HepG2 (cell line): ENCODE measurements around the gene ARHGEF11. TPM values are rescaled to one million over a fixed set of nuclear protein-coding genes. Genes with fewer than 3 reads are reported as not detected.

ENCODE experiments used
- ATAC-seq: fragments of 200-7000 bp; cut with Tn5 transposase; 3 replicates; pipeline ENCODE4 v1.9.1; 2020; ENCODE audit warnings: mild to moderate bottlenecking, moderate library complexity
- BruUV-seq: library from RNA; stranded (reverse); fragments of 400-500 nt; replicated peaks from 2 replicates; lab custom pipeline; 2021; lab: Mats Ljungman, UMichigan
- CTCF ChIA-PET: fragments of 300-600 bp; formaldehyde crosslinking; extraction: SDS; loops from one replicate; lab custom pipeline; 2021; ENCODE audit warnings: low total read pairs, inconsistent platforms, low intra/inter-chr PET ratio; lab: Yijun Ruan, JAX
- POLR2A ChIA-PET: fragments of 350-600 bp; sonication (Branson Sonifier 250); formaldehyde crosslinking; loops from one replicate; lab custom pipeline; 2020; ENCODE audit warnings: antibody characterized with exemption, inconsistent platforms; lab: Yijun Ruan, JAX
- DNase-seq: peaks from one replicate; pipeline ENCODE4 v3.0.0-alpha.2; 2015; ENCODE audit warnings: low spot score
- FAIRE-seq: peaks from 3 replicates; lab custom pipeline; 2011; peaks lifted over from hg19 to GRCh38; lab: Jason Lieb, UNC
- H2AFZ ChIP-seq: one replicate; pipeline ENCODE4 v1.6.1; 2011; ENCODE audit warnings: low read length, inconsistent platforms
- H3K27ac ChIP-seq: fragments of 300-600 bp; 3 replicates; pipeline ENCODE4 v1.8.0; 2011; ENCODE audit warnings: mixed run types, mild to moderate bottlenecking, mixed read lengths, low read length, inconsistent platforms; ENCODE audit not compliant: insufficient read depth; ENCODE audit errors: extremely low read length
- H3K27me3 ChIP-seq, 2 experiments: fragments of 200-600 bp in 1 of 2; 2 replicates in 1 of 2; 3 replicates in 1 of 2; pipeline versions ENCODE4 v1.6.0 to v1.8.0; 2011; ENCODE audit warnings: low read length in 2 of 2, mild to moderate bottlenecking in 2 of 2, moderate library complexity in 2 of 2, inconsistent platforms in 1 of 2; ENCODE audit not compliant: insufficient read depth in 2 of 2, control insufficient read depth in 1 of 2
- H3K36me3 ChIP-seq, 2 experiments: fragments of 200-600 bp in 1 of 2; replicated peaks in 1 of 2; 2 replicates in 1 of 2; 3 replicates in 1 of 2; pipeline versions ENCODE4 v1.5.1 to v1.8.0; 2011; ENCODE audit warnings: low read length in 2 of 2, inconsistent platforms in 1 of 2; ENCODE audit not compliant: insufficient read depth in 2 of 2, control insufficient read depth in 1 of 2
- H3K4me1 ChIP-seq: 2 replicates; pipeline ENCODE4 v1.5.1; 2012; ENCODE audit warnings: low read length, inconsistent platforms; ENCODE audit not compliant: insufficient read depth
- H3K4me2 ChIP-seq: 2 replicates; pipeline ENCODE4 v1.6.0; 2011; ENCODE audit warnings: low read depth, low read length, inconsistent platforms
- H3K4me3 ChIP-seq, 3 experiments: fragments of 200-600 bp in 1 of 3; sonication (generic), shearing (Covaris generic) in 1 of 3; replicated peaks in 1 of 3; 2 replicates each; pipeline ENCODE4 v1.5.1; 2011 to 2016; ENCODE audit warnings: low read length in 3 of 3, inconsistent platforms in 2 of 3, low read depth in 2 of 3, mild to moderate bottlenecking in 2 of 3, control low read depth in 1 of 3, mixed read lengths in 1 of 3; ENCODE audit not compliant: insufficient read depth in 1 of 3
- H3K79me2 ChIP-seq: one replicate; pipeline ENCODE4 v1.6.1; 2011; ENCODE audit warnings: low read length, inconsistent platforms; ENCODE audit not compliant: insufficient read depth
- H3K9ac ChIP-seq: 2 replicates; pipeline ENCODE4 v1.6.0; 2011; ENCODE audit warnings: mild to moderate bottlenecking, low read depth, low read length, inconsistent platforms; ENCODE audit not compliant: insufficient read depth
- H3K9me3 ChIP-seq: 2 replicates; pipeline ENCODE4 v1.5.1; 2012; ENCODE audit warnings: mild to moderate bottlenecking, low read length
- H4K20me1 ChIP-seq: 2 replicates; pipeline ENCODE4 v1.6.0; 2011; ENCODE audit warnings: inconsistent platforms, mild to moderate bottlenecking, low read length, moderate library complexity; ENCODE audit not compliant: insufficient read depth
- AHDC1 ChIP-seq: sonication (generic); formaldehyde crosslinking; IDR thresholded peaks from 2 replicates; pipeline ENCODE4 v1.5.1; 2020; ENCODE audit warnings: mild to moderate bottlenecking, missing genetic modification reagents, borderline replicate concordance
- CBFB ChIP-seq: sonication (generic); formaldehyde crosslinking; IDR thresholded peaks from 2 replicates; pipeline ENCODE4 v1.4.0; 2020; ENCODE audit warnings: missing genetic modification reagents
- CERS6 ChIP-seq: sonication (generic); formaldehyde crosslinking; IDR thresholded peaks from 2 replicates; pipeline ENCODE4 v1.5.0; 2020; ENCODE audit warnings: missing genetic modification reagents
- ELK4 ChIP-seq: sonication (generic); formaldehyde crosslinking; IDR thresholded peaks from 2 replicates; pipeline ENCODE4 v1.9.0; 2021; ENCODE audit warnings: missing genetic modification reagents, borderline replicate concordance
- HNRNPLL ChIP-seq: fragments of 200-400 bp; formaldehyde crosslinking; IDR thresholded peaks from 2 replicates; pipeline ENCODE4 v1.6.1; 2017; ENCODE audit warnings: mild to moderate bottlenecking, low read depth, low read length; ENCODE audit not compliant: poor library complexity, severe bottlenecking
- MAFG ChIP-seq: sonication (generic); formaldehyde crosslinking; IDR thresholded peaks from 2 replicates; pipeline ENCODE4 v1.5.1; 2020; ENCODE audit warnings: mild to moderate bottlenecking, missing genetic modification reagents
- MYNN ChIP-seq: sonication (generic); formaldehyde crosslinking; IDR thresholded peaks from 2 replicates; pipeline ENCODE4 v1.4.0; 2020; ENCODE audit warnings: mild to moderate bottlenecking, low read depth, missing genetic modification reagents
- NPAS2 ChIP-seq: sonication (generic); formaldehyde crosslinking; IDR thresholded peaks from 2 replicates; pipeline ENCODE4 v1.8.0; 2022; ENCODE audit warnings: mild to moderate bottlenecking, missing genetic modification reagents, borderline replicate concordance
- RORA ChIP-seq: sonication (generic); formaldehyde crosslinking; IDR thresholded peaks from 2 replicates; pipeline ENCODE4 v1.5.0; 2020; ENCODE audit warnings: mild to moderate bottlenecking, missing genetic modification reagents, moderate library complexity
- SNRNP70 ChIP-seq: fragments of 200-400 bp; formaldehyde crosslinking; IDR thresholded peaks from 2 replicates; pipeline ENCODE4 v1.6.1; 2017; ENCODE audit warnings: mild to moderate bottlenecking, low read depth, low read length, moderate library complexity
- TRIM24 ChIP-seq: sonication (generic); formaldehyde crosslinking; IDR thresholded peaks from 2 replicates; pipeline ENCODE4 v1.8.0; 2022; ENCODE audit warnings: mild to moderate bottlenecking, missing genetic modification reagents
- ZMYM3 ChIP-seq: sonication (generic); formaldehyde crosslinking; IDR thresholded peaks from 2 replicates; pipeline ENCODE4 v1.5.1; 2020; ENCODE audit warnings: mild to moderate bottlenecking, missing genetic modification reagents
- ZNF317 ChIP-seq: sonication (generic); formaldehyde crosslinking; IDR thresholded peaks from 2 replicates; pipeline ENCODE4 v1.5.0; 2020; ENCODE audit warnings: mild to moderate bottlenecking, missing genetic modification reagents
- ZNF33B ChIP-seq: sonication (generic); formaldehyde crosslinking; IDR thresholded peaks from 2 replicates; pipeline ENCODE4 v1.5.1; 2020; ENCODE audit warnings: mild to moderate bottlenecking, missing genetic modification reagents
- ZNF34 ChIP-seq: sonication (generic); formaldehyde crosslinking; IDR thresholded peaks from 2 replicates; pipeline ENCODE4 v1.4.0; 2020; ENCODE audit warnings: mild to moderate bottlenecking, missing genetic modification reagents, borderline replicate concordance
- ZNF431 ChIP-seq: sonication (generic); formaldehyde crosslinking; IDR thresholded peaks from 2 replicates; pipeline ENCODE4 v1.9.0; 2022; ENCODE audit warnings: missing genetic modification reagents, low read depth, mild to moderate bottlenecking, borderline replicate concordance
- ZNF468 ChIP-seq: sonication (generic); formaldehyde crosslinking; IDR thresholded peaks from 2 replicates; pipeline ENCODE4 v1.8.0; 2022; ENCODE audit warnings: mild to moderate bottlenecking, moderate library complexity, missing genetic modification reagents
- WGBS: methylation state at CpG from one replicate; pipeline ENCODE4 v1.1.6; 2017; ENCODE audit warnings: low lambda C conversion rate; 5-methylcytosine and 5-hydroxymethylcytosine counted together
- in situ Hi-C: cut with HindIII; loops from 2 replicates; pipeline ENCODE4 v1.10.0; 2017; ENCODE audit warnings: low pct_unique_long_range_greater_than_20kb; ENCODE audit not compliant: extremely low pct_ligation_motif_present
- intact Hi-C: fragments of 100-400 bp; cut with micrococcal nuclease; formaldehyde crosslinking; loops from one replicate; pipeline ENCODE4 v1.10.0; 2022; ENCODE audit not compliant: unreplicated experiment
- polyA plus RNA-seq, 8 experiments: library from polyadenylated mRNA; depleted of rRNA in 3 of 8; stranded (reverse) in 7 of 8; unstranded in 1 of 8; fragments of >200 nt; fragmentation: Illumina TruSeq in 4 of 8; extraction: Trizol in 4 of 8; gene quantifications; 2 replicates each; pipeline versions ENCODE4 v1.2.1 to v1.2.3, GENCODE V29; 2011 to 2016; ENCODE audit warnings: low read depth in 4 of 8, missing spikeins in 1 of 8, mixed read lengths in 1 of 8; ENCODE audit not compliant: insufficient read depth in 1 of 8
- total RNA-seq, 5 experiments: library from RNA; depleted of rRNA; stranded (reverse); fragments of >200 nt; fragmentation: Illumina TruSeq; extraction: Trizol; gene quantifications; 2 replicates each; pipeline ENCODE4 v1.2.3, GENCODE V29; 2016; ENCODE audit warnings: low read depth in 1 of 5

The ARHGEF11 gene
- total and polyA plus RNA-seq, 2 of the 13 experiments (the other 11 are each of a cell fraction or from before 2014, with no cell fraction given) = 16.5 to 21.2 TPM

GRCh38 chr1:157034137-157034800, 11.3 kb downstream of the ARHGEF11 start:
- Histone ChIP-seq H3K4me1 (peaks cover 8% of the 10 kb centered on the region; the same call in 1 of the 2 replicates), H3K4me2 (no peak overlapping the region), H3K27ac (no peak overlapping the region), H3K9me3 (no peaks in the 10 kb centered on the region), H3K79me2 (peaks cover 39% of the 10 kb centered on the region), H3K4me3 (no peak overlapping the region), H3K9ac (no peak overlapping the region), H4K20me1 (0 out of 2 replicates have a peak, but pooled peaks cover 2% of the 10 kb centered on the region), H3K36me3 (no peaks in the 10 kb centered on the region; a peak in 1 of 5 replicates), H3K27me3 (no peaks in the 10 kb centered on the region), H2AFZ (no peak overlapping the region)
- WGBS = over 99% methylated on average over 7 of the region's 7 CpGs
- DNase-seq (peak; percentile 13), ATAC-seq (no peak), FAIRE-seq (no peak)
- ChIA-PET POLR2A (no interaction called here), CTCF (no interaction called here)
- in situ Hi-C loops (no loop called here), intact Hi-C loops (no loop called here)
- no TSS peak for BruUV-seq
- TF ChIP-seq RORA (no peak), ZNF317 (no peak), CERS6 (no peak), CBFB (CRISPR knock-in tag) (no peak), MAFG (CRISPR knock-in tag) (no peak), NPAS2 (no peak), ZNF34 (CRISPR knock-in tag) (no peak), ZNF431 (CRISPR knock-in tag) (no peak), MYNN (no peak), ZMYM3 (CRISPR knock-in tag) (no peak), SNRNP70 (no peak), TRIM24 (CRISPR knock-in tag) (no peak), HNRNPLL (no peak), ZNF468 (CRISPR knock-in tag) (no peak), AHDC1 (no peak), ELK4 (CRISPR knock-in tag) (no peak), ZNF33B (CRISPR knock-in tag) (no peak)
